Bronchial epithelial cell (primary cell): Measurements from ENCODE around the gene TMEM198. TPM values are rescaled to one million over a fixed set of nuclear protein-coding genes. Genes with fewer than 3 reads are reported as not detected.

Source experiments
- DNase-seq: peaks from one replicate; pipeline ENCODE4 v3.0.0-alpha.2; 2010; ENCODE audit warnings: low read depth
- FAIRE-seq: peaks from 2 replicates; lab custom pipeline; 2011; peaks lifted over from hg19 to GRCh38; lab: Jason Lieb, UNC
- H3K27me3 ChIP-seq: 2 replicates; pipeline ENCODE4 v1.5.1; 2011; ENCODE audit warnings: low read length; ENCODE audit not compliant: control insufficient read depth, insufficient read depth
- H3K36me3 ChIP-seq: 2 replicates; pipeline ENCODE4 v1.5.1; 2011; ENCODE audit warnings: low read length; ENCODE audit not compliant: control insufficient read depth, insufficient read depth
- H3K4me3 ChIP-seq: 2 replicates; pipeline ENCODE4 v1.5.1; 2011; ENCODE audit warnings: mild to moderate bottlenecking, low read depth, low read length, control low read depth
- total RNA-seq: library from RNA; depleted of rRNA; stranded (reverse); fragments of >200 nt; gene quantifications from 2 replicates; pipeline ENCODE4 v1.2.1, GENCODE V29; 2014
- TF ChIP-seq, protein P1 (sequence below): IDR thresholded peaks from 2 replicates; pipeline ENCODE4 v1.5.1; 2011; ENCODE audit warnings: mild to moderate bottlenecking, moderate library complexity, low read length, control low read depth, inconsistent platforms; ENCODE audit not compliant: insufficient read depth, severe bottlenecking

Gene TMEM198
- total RNA-seq, 1 donor from 2014 or later: under 0.01 TPM

DNA sequence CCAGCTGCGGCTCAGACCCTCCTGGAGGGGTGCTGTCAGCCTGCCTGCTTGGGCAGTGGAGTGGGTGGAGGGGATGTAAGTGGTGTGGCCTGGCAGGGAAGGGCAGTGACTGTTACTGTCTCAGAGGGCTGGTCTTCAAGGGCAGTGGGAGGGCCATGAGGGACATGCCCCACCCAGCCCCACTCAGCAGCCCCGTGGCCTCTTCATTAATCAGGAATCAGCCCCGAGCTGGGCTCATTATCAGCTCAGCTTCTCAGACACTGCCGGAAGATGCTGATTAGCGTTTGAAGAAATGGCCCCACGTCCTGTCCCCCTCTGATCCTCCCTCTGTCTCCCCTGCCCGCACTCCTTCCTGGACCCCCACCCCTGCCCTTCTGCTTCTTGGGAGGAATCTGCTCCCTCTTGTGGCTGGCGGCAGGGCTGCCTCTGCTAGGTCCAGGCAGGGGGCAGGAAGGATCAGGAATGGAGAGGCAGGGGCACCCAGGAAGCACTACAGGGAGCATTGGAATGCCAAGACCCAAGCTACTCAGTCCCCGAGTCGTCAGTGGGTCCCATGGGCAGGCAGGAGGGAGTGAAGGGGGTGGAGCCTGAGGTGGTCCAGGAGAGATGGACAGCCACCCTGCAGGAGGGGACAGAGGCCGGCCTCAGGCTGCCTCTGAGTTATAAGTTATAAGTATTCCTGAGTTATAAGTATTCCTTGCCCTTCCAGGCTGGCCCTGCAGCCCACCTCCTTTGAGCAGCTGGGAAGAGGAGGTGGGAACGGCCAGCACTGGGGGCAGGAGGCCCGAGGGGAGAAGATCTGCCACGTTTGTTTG is 22.6 kb upstream of the TMEM198 start:
- TF ChIP-seq, protein P1, sequence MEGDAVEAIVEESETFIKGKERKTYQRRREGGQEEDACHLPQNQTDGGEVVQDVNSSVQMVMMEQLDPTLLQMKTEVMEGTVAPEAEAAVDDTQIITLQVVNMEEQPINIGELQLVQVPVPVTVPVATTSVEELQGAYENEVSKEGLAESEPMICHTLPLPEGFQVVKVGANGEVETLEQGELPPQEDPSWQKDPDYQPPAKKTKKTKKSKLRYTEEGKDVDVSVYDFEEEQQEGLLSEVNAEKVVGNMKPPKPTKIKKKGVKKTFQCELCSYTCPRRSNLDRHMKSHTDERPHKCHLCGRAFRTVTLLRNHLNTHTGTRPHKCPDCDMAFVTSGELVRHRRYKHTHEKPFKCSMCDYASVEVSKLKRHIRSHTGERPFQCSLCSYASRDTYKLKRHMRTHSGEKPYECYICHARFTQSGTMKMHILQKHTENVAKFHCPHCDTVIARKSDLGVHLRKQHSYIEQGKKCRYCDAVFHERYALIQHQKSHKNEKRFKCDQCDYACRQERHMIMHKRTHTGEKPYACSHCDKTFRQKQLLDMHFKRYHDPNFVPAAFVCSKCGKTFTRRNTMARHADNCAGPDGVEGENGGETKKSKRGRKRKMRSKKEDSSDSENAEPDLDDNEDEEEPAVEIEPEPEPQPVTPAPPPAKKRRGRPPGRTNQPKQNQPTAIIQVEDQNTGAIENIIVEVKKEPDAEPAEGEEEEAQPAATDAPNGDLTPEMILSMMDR: peak; percentile 58
- H3K36me3 ChIP-seq: no peaks in the 10 kb centered on the region
- H3K27me3 ChIP-seq: peaks cover 29% of the 10 kb centered on the region
- FAIRE-seq (no peak), DNase-seq (no peak)
- H3K4me3 ChIP-seq: no peak overlapping the region

DNA sequence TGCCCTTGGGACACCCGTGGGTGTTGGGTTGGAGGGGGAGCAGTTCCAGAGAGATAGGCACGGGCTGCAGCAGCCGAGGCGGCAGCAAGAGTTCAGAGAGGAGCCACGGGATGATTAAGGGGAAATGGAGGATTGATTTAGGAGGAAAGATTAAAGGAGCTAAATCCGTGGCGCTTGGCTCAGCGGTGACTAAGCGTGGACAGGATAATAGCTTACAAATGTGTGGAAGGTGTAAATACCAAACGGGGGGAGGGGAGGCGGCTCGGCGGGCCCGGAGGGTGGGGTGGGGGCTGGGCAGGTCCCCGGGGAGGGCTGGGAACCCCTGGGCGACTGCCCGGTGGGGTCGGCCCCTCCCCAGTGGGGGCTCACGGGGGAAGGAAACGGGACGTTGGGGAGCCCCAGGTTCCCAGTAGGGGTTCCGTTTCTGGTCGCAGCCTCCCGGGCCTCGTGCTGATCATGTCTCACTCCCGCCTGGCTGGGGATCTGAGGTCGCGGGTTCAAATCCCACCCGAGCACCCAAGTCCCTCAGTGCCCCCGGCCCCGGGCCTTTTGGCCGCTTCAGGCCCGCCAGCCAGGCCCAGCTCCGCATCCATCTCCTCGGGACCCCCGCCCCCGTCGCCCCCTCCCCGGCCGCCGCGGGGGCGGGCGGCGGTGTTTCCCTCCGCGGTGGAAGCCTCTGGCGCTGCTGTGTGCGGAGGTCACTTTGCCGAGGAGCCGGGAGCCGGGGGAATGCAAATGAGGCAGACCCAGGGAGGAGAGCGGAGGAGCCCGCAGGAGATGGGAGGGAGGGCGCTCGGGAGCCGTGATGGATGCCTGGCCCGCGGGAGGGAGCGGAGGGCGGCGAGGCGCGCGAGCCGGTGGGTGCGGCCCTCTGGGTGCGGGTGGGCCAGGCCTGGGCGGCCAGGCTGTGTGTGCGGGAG is 21.5 kb upstream of the TMEM198 start:
- H3K27me3 ChIP-seq: peaks cover 32% of the 10 kb centered on the region
- DNase-seq (peak; percentile 72), FAIRE-seq (no peak)
- TF ChIP-seq, protein P1: no peak
- H3K4me3 ChIP-seq: no peak overlapping the region
- no peaks in the 10 kb centered on the region for H3K36me3 ChIP-seq

DNA sequence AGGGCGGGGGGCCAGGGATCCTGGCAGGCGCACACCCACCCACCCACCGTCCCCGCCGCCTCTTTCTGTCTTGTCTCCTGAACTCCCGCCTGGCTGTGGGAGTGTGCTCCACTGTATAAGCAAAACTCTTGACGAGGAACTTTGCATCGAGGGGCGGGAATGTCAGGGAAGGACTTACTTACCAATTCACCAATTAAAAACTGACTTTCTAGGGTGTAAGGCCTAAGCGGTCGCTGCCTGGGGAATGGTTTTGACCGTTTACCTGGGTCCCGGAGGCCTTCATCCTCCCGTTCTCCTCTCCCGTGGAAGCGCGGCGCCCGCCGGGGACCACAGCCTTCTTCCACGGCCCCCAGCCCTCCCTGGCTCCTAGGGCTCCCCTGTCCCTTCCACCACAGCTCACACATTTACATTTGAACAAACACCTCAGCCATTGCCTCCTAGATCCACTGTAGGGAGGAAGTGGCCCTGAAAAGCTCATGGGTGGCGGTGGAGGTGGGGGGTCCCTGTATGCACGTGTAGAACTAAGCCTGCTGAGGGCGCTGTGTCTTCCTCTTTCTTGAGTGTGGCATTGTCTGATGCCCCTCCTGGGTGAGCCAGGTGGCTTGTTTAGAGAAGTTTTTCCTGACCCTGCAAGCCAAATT is 20.7 kb upstream of the TMEM198 start:
- DNase-seq: no peak
- Histone ChIP-seq H3K4me3 (no peak overlapping the region), H3K36me3 (no peaks in the 10 kb centered on the region), H3K27me3 (peaks cover 34% of the 10 kb centered on the region)
- FAIRE-seq: no peak
- TF ChIP-seq, protein P1: no peak

DNA sequence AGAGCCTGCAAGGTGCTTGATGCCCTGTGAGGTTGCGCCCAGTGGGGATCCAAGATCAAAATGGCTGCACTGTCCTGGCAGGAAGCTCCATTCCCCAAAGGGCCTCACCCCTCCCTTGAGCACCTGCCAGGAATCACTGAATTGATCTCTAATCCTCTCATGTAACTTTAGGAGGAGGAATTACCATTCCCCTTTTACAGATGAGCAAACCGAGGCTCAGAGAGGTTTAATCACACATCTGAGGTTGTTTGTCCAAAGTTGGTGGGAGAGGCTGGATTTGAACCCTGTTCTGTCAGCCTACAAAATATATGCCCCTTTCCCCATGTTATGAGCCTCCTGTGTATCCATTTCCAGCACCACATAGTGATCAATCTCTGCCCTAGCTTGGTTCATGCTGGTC is 19.0 kb upstream of the TMEM198 start:
- no peak for FAIRE-seq
- no peak for DNase-seq
- Histone ChIP-seq H3K27me3 (peaks cover 38% of the 10 kb centered on the region), H3K4me3 (no peak overlapping the region), H3K36me3 (no peaks in the 10 kb centered on the region)
- TF ChIP-seq, protein P1: no peak

DNA sequence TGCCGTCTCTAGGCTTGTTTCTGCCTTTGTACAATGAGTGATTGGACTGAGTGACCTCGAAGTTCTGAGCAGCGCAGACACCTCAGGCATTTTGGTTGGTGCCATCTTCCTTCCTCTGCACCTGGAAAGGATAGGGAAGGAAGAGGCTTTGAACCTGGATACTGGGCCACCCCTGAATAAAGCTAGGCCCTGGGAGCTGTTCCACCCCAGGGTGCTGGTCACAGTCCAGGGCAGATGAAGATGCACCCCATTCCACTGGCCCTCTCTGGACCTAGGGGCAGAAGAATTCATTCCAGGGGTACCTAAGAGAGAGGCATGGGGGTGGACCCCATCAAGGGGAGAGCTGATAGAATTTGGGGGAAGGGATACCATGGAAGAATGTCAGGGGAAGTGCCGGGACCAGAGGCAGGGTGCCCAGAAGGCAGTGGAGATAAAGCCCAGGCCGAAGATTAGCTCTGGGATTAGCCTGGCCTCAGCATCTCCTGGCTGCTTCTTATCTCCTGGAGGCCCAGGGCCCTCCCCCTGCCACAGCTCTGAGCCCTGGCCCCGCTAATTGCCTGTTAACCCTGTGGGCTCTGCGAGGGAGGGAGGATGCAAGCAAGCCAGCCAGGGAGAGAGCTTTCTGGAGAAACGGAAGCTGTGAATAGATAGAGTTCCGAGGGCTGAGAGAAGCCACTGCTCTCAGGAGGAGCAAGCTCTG is 18.1 kb upstream of the TMEM198 start:
- DNase-seq: no peak
- no peaks in the 10 kb centered on the region for H3K36me3 ChIP-seq
- no peak for FAIRE-seq
- peaks cover 40% of the 10 kb centered on the region for H3K27me3 ChIP-seq
- no peak overlapping the region for H3K4me3 ChIP-seq
- TF ChIP-seq, protein P1: no peak
